Gastroesophageal sphincter (tissue), 4 donors: Measurements from ENCODE around the gene WDR43. TPM values are rescaled to one million over a fixed set of nuclear protein-coding genes. Genes with fewer than 3 reads are reported as not detected.

ENCODE experiments used
- ATAC-seq: fragments of 150-250 bp; one replicate; pipeline ENCODE4 v1.9.1; 2016; ENCODE audit warnings: mild to moderate bottlenecking, moderate library complexity
- H3K27ac ChIP-seq, 4 donors: fragments of 200-600 bp; sonication (generic) in 3 of 4; 1 replicate in 3 of 4; 2 replicates in 1 of 4; pipeline ENCODE4 v1.5.1; 2016 to 2019
- H3K27me3 ChIP-seq: fragments of 200-600 bp; sonication (generic); one replicate; pipeline ENCODE4 v1.5.1; 2019
- H3K36me3 ChIP-seq, 2 donors: fragments of 200-600 bp; sonication (generic); one replicate each; pipeline ENCODE4 v1.5.1; 2019; ENCODE audit warnings: control low read depth in 1 of 2
- H3K4me1 ChIP-seq, 3 donors: fragments of 200-600 bp; sonication (generic); 1 replicate in 2 of 3; 2 replicates in 1 of 3; pipeline ENCODE4 v1.5.1; 2016 to 2019; ENCODE audit warnings: control low read depth in 2 of 3
- H3K4me3 ChIP-seq, 2 donors: fragments of 200-600 bp; sonication (generic); one replicate each; pipeline ENCODE4 v1.5.1; 2019; ENCODE audit warnings: mild to moderate bottlenecking in 1 of 2, moderate library complexity in 1 of 2
- H3K9me3 ChIP-seq, 3 donors: fragments of 200-600 bp; sonication (generic); one replicate each; pipeline ENCODE4 v1.5.1; 2017 to 2019; ENCODE audit warnings: control low read depth in 2 of 3
- CTCF ChIP-seq, 4 experiments: fragments of 200-600 bp in 2 of 4; fragments of 450-650 bp in 2 of 4; sonication (generic) in 1 of 4; IDR thresholded peaks; one replicate each; pipeline ENCODE4 v1.5.1; 2017 to 2019; ENCODE audit warnings: antibody characterized with exemption in 4 of 4, mild to moderate bottlenecking in 2 of 4, moderate library complexity in 2 of 4
- EP300 ChIP-seq: sonication (generic); formaldehyde crosslinking; IDR thresholded peaks from one replicate; pipeline ENCODE4 v1.6.1; 2017; ENCODE audit warnings: antibody characterized with exemption, mild to moderate bottlenecking
- POLR2A ChIP-seq, 2 donors: fragments of 450-650 bp; IDR thresholded peaks; one replicate each; pipeline ENCODE4 v1.6.1; 2017; ENCODE audit warnings: antibody characterized with exemption in 2 of 2, mild to moderate bottlenecking in 2 of 2, moderate library complexity in 1 of 2
- POLR2AphosphoS5 ChIP-seq: sonication (generic); formaldehyde crosslinking; IDR thresholded peaks from one replicate; pipeline ENCODE4 v1.6.1; 2017; ENCODE audit warnings: antibody characterized with exemption
- WGBS, 2 donors: methylation state at CpG; one replicate each; pipeline ENCODE4 v1.1.5; 2018; ENCODE audit warnings: low coverage in 1 of 2; 5-methylcytosine and 5-hydroxymethylcytosine counted together
- total RNA-seq, 4 donors: library from RNA; depleted of rRNA; stranded (reverse); fragments of >200 nt; gene quantifications; one replicate each; pipeline ENCODE4 v1.1.0, GENCODE V29; 2016

Gene WDR43
- total RNA-seq, 4 donors from 2014 or later = 29.6 to 51.7 (median 39.0) TPM

DNA sequence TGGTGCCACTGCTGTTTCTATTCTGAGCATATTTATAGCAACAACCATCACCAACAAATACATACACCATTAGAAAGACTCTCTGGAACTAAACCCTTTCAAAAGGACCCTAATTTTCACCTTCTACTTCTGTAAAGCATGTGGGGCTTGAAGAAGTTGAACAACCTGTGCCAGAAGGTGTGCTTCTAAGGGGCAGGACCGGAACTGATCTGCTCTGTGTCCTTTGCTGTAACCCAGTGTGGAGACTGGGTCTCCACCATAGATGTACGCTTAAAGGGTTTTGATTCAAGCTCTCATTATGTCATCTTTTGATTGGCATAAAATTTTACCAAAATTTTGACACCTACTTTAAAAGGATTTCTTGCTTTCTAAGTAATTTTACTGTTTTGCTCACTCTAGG lies 40.3 kb downstream of the WDR43 start:
- Histone ChIP-seq H3K27ac (no peak overlapping the region), H3K27me3 (no peaks in the 10 kb centered on the region), H3K4me3 (no peak overlapping the region), H3K36me3 (peaks cover 0 to 94% of the 10 kb centered on the region in 2 donors), H3K4me1 (no peaks in the 10 kb centered on the region), H3K9me3 (no peaks in the 10 kb centered on the region)
- WGBS, 2 donors = 86 to 90% methylated on average over 2 of the region's 2 CpGs
- TF ChIP-seq CTCF (IDR thresholded peaks at IDR 0.05) (no peak), EP300 (no peak), POLR2A (IDR thresholded peaks at IDR 0.05) (no peak), POLR2AphosphoS5 (no peak)
- no peak for ATAC-seq

- TF ChIP-seq CTCF (IDR thresholded peaks at IDR 0.05) (no peak), POLR2A (IDR thresholded peaks at IDR 0.05) (no peak), EP300 (no peak), POLR2AphosphoS5 (no peak)
- Histone ChIP-seq H3K27me3 (no peaks in the 10 kb centered on the region), H3K9me3 (no peaks in the 10 kb centered on the region), H3K27ac (no peak overlapping the region), H3K4me1 (no peaks in the 10 kb centered on the region), H3K36me3 (peaks cover 0 to 90% of the 10 kb centered on the region in 2 donors), H3K4me3 (no peak overlapping the region)
- ATAC-seq = no peak
- WGBS, 2 donors = 80 to 90% methylated on average over 3 of the region's 3 CpGs
These were observed 46.5 kb downstream of the WDR43 start for GRCh38 chr2:28941008-28941407.

GRCh38 chr2:28944535-28945248 lies 50.2 kb downstream of the WDR43 start:
- Histone ChIP-seq H3K27ac (no peak overlapping the region), H3K9me3 (no peaks in the 10 kb centered on the region), H3K4me3 (no peak overlapping the region), H3K36me3 (peaks cover 0 to 95% of the 10 kb centered on the region in 2 donors), H3K4me1 (no peaks in the 10 kb centered on the region), H3K27me3 (no peaks in the 10 kb centered on the region)
- TF ChIP-seq EP300 = no peak
- no peak for TF ChIP-seq POLR2AphosphoS5
- TF ChIP-seq POLR2A (IDR thresholded peaks at IDR 0.05) = no peak
- TF ChIP-seq CTCF (IDR thresholded peaks at IDR 0.05) = no peak
- no peak for ATAC-seq
- 88% methylated on average over 14 of the region's 14 CpGs for WGBS, 2 donors

DNA sequence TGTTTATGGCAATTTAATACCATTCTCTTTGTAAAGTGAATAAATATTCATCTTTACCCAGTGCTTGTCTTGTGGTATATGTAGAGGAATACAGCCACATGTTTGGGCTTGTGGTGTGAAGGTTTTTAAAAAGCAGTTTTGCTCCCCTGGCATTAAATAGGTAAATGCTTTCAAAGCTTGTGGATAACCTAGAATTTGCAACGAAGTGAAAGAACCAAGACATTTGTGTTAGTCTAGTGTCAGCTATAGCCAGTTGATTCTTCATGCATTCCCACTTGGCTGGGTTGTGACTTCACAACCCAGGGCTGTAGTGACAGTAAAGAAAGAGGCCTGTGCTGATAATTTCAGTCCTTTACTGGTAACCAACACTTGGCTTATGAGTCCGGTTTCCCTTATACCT lies 53.7 kb downstream of the WDR43 start:
- no peaks in the 10 kb centered on the region for H3K9me3 ChIP-seq
- WGBS, 2 donors = 63 to 92% methylated on average over 1 of the region's 2 CpGs
- no peaks in the 10 kb centered on the region for H3K4me1 ChIP-seq
- TF ChIP-seq POLR2A (IDR thresholded peaks at IDR 0.05) (no peak), EP300 (no peak), POLR2AphosphoS5 (no peak), CTCF (IDR thresholded peaks at IDR 0.05) (no peak)
- peaks cover 0 to 66% of the 10 kb centered on the region in 2 donors for H3K36me3 ChIP-seq
- H3K4me3 ChIP-seq = no peak overlapping the region
- no peak overlapping the region for H3K27ac ChIP-seq
- ATAC-seq = no peak
- no peaks in the 10 kb centered on the region for H3K27me3 ChIP-seq

DNA sequence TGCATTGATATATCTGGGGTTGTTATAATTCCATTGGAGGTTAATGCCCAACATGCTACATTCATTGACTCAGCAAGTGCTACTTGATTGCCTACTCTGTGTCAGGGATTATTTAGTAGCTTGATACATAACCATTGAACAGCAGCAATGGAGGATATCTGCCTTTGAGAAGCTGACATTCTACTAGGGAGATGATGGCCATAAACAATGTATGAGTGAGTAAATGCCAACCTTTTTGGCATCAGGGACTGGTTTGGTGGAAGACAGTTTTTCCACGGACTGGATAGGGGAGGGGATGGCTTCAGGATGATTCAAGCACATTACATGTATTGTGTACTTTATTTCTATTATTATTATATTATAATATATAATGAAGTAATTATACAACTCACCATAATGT lies 54.7 kb downstream of the WDR43 start:
- no peaks in the 10 kb centered on the region for H3K4me1 ChIP-seq
- H3K27ac ChIP-seq = no peak overlapping the region
- TF ChIP-seq EP300 = no peak
- no peak for ATAC-seq
- peaks cover 0 to 56% of the 10 kb centered on the region in 2 donors for H3K36me3 ChIP-seq
- WGBS, 2 donors = 100% methylated on average over 1 of the region's 1 CpG
- H3K27me3 ChIP-seq = no peaks in the 10 kb centered on the region
- H3K4me3 ChIP-seq = no peak overlapping the region
- no peaks in the 10 kb centered on the region for H3K9me3 ChIP-seq
